Activated CD4-positive, alpha-beta T cell treated with anti-CD3 and anti-CD28 coated beads for 48 hours (primary cell): Measurements from ENCODE around the gene FAM47E.

ENCODE experiments used
- DNase-seq: peaks from one replicate; pipeline ENCODE4 v3.0.0-alpha.2; 2020

FAM47E gene

DNA sequence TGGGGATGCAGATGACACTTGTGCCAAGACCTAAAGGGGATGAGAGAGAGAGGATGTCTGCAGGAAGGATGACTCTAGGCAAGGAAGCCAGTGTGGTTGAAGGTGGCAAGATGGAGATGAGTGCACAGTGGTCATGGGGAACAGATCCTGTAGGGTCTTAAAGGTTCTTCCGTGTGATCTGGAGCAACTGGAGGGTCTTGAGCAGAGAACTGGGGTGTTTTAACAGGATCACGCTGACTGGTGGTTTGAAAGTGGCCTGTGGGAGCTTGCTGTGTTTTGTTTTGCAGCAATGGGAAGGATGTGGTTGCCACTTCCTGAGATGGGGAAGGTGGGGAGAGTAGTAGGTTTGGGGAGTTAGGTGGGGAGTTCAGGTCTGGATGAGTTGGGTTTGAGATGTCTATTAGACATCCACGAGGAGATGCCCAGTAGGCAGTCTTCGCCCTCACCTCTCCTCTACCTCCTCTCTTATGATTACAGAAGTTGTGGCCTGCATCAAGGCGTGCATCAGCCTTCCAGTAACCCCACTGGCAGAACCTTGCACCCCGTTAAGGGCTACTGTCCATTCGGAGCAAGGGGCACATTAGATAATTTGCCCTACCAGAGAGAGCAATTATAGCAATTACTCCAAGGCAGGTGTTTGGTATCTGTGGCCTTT is 53.6 kb downstream of the FAM47E start:
- peak; percentile 19 for DNase-seq

DNA sequence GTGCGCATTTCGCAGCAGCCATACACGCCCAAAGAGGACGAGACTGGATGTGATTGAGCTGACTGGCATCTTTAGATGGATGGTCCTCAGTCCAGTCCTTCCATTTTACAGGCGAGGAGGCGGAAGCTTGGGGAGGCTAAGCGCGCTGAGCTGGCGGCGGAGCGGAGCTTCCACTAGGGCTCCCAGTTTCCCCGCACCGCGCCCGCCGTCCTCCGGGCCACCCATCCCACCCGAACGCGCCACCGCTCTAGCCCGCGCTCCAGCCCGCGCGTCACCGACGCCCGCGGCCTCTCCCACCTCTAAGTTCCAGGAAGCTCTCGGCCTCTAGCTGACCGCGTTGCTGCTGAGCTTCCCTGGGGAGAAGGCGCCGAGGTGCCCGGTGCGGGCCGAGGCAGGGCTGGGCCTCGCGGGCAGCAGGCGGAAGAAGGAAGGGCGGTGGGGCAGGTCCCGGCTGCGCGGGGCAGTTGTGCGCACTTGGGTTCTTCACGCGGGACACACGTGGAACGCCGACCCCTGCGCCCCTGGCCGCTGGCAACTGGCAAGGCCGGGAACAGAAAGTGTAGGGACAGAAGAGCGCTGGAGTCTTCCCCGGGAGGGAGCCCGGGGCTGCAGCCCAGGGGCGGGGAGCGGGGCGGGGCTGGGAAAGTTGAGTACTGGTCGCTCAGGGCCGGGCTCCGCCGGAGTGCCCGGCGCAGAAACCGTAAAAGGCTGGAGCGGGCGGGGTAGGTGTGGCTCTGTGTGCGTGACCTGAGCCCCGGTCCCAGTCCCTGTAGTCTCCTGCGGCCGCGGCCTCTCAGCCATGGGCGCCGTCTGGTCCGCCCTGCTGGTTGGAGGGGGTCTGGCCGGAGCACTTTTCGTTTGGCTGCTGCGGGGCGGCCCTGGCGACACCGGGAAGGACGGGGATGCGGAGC is 54.7 kb downstream of the FAM47E start, which contains the start of gene STBD1:
STBD1 (plus strand) TSS at position 763 of the 911 bp plus-strand sequence; CDS start at position 800, 37 bp downstream.
- DNase-seq: peak; percentile 35

DNA sequence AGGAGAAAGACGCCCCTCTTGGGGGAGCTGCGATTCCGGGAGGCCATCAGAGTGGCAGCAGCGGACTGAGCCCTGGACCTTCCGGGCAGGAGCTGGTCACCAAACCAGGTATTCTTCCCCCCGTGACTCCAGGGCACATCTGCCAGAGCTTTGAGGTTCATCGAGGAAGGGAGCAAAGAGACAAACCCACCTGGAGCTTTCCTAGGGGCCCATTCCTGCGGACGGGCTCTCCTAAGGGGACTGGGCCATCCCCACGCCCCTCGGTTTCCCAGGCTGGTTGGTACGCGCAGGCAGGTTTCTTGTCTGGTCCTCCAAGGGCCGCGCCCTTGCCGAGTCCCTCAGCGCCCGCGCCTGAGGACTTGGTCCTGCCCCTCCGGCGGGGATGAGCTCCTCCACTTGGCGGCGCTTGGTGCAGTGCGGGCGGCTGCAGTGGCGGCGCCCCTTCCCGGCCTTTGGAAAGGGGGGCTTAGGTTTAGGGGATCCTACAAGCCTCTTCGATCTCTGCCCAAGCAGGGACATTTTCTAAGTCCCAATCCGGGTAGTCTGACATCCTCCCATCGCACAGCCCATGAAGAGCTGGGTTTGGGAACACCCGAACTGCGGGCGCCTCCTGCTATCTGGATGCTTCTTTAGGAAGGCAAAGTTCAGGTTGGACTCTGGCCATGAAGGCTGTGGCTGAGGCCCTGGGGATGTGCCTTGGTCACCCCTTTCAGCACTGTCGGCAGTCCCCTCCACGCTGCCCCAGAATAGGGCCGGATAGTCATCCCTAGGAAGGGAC is 55.5 kb downstream of the FAM47E start:
- DNase-seq: peak; percentile 45

DNA sequence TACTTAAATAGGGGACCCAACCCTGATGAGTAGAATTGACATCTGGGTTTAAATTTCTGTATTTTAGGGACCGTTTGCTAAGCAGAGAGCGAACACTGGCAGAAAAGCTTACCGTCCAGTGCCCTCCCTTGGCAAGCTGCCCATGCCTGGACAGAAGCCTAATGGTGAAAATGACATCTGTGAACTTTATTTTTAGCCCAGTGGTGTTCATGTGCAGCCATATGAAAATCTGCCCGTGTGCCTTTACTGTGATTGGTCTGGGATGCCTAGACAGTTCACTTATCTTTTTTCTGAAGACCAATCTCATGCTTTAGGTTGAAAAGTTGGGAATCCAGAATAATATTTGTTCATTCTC is 56.1 kb downstream of the FAM47E start:
- DNase-seq: no peak

DNA sequence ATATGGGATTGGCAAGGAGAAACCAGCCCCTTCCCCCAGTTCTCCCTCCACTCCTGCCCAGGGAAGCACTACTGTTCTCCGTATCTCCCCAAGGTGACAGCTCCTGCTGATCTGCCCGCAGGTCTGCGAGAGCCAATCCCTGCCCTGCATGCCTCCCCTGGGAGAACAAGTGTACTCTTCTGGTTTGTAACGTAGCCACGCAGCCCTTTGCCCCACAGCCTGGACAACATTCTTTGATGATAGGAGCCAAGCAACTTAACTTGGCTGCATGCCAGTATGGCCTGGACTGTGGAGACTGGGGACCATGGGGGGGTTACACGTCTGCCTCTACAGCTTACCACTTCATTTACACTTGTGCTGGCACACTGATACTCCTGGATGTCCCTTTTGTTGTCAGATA is 57.0 kb downstream of the FAM47E start:
- DNase-seq: no peak

DNA sequence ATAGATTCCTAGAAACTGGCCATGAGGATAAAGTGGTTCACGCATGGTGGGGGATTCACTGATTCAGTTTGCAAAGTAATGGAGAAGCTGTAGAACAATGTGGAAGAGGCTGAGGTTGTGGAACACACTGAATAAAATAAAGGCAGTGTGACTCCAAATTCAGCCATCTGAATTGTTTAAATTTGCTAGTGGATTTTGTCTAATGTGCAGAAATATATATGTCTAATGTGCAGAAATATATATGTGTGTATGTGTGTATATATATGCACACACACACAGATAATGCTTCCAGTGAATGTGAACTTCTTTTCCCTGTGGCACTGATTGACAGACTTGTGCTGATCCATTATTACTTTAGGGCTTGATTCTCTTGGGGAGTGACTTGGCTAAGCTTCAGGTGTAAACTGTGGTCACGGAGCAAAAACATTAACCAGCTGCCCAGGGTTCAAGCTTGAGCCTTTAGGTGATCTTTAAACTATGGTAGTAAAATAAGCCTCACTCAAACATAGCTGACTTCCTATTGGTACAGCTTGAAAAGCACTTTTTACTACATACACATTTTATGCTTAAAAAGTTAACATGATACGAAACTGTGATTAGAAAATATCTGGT is 58.5 kb downstream of the FAM47E start:
- no peak for DNase-seq

DNA sequence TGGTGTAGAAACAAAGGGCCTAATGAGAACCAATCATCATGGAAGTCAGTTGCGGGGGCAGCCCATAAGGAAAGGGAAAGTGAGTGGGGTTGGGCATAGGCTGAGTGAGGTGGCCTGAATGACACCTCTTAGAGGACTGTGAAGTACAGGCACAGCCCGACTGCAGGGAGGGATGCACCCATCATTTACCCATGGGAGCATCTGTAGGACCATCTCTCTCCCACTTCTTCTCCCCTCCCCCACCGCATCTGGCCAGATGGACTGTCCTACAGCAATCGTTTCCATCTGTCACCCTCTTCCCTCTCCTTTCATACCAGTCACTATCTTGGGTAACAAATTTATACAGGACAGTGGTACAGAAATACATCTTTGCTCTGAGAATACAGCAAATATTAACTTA is 59.2 kb downstream of the FAM47E start:
- DNase-seq: no peak

DNA sequence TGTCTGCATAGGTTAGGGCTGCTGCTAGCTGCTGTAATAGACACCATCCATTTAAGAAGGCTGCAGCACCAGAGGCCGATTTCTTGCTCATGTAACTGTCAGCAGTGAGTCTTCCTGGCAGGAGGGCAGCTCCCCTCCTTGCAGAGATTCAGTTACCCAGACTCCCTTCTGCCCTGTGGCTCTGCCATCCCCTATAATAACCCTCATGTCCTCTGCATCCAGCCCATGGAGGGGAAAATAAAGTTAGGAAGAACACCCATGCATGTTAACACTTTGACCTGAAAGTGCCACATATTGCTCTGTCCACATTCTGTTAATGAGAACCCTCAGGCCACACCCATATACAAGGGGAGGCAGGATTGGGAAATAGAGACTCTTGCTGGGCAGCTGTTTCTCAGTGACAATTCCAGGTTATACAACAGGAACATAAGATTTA is 60.4 kb downstream of the FAM47E start:
- DNase-seq: no peak

DNA sequence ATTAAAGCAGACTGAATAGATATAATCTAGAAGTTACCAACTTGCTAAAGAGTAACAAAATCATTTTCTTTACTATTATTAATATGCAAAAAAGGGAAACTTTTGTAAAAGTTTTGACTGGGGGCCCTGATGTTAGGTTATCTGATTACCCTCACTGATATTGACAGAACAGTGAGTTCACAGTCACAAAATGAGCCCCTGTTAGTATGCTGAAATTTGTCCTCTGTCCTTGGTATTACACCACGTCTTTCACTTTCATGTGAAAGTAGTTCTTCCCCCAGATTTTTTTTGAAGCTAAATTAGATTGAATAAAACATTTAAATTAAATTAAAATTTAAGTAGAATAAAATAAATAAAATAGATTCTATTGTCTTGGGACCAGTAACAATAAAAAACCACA is 60.9 kb downstream of the FAM47E start:
- DNase-seq: no peak

DNA sequence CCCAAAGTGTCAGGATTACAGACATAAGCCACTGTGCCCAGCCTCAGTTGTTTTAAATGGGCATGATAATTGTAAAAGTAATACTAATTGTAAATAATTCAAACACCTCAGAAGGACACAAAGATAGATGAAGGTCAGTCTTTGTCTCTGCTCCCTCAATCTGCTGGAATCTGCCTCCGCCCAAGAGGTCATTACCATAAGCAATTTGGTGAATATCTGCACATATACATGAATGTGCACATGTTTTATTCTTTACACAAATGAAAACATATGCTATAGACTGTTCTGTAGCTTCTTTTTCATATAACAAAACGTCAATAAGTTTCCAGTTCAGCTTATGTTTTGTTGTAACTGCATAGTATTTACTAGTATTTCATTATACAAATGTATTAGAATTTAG is 62.0 kb downstream of the FAM47E start:
- DNase-seq: no peak

DNA sequence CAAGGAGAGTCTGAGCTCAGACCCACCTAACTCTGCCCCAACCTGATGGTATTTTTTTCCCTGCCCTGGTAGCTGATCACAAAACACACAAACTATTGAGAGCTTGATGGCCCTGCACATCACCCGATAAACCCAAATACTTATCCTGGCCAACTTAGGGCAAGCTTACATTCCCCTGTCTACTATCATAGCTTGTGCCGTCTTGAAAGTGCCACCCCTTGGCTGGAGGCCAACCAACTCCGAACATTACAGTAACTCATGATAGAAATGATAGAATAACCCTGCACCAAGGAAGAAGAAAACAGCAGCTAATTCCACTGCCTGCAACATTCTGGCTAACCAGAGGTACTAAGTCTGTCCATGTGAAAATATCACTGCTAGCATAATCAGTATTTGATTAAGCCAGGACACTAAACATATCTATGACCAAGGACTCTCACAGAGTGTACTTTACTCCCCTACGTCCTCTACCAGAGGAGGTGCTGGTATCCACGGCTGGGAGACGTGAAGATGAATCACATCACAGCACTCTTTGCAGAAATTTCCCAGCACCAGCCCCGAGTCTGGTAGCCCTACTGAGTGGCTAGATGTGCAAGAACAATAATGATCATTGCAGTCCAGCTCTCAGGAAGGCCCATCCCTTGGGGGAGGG is 63.9 kb downstream of the FAM47E start:
- DNase-seq: no peak

DNA sequence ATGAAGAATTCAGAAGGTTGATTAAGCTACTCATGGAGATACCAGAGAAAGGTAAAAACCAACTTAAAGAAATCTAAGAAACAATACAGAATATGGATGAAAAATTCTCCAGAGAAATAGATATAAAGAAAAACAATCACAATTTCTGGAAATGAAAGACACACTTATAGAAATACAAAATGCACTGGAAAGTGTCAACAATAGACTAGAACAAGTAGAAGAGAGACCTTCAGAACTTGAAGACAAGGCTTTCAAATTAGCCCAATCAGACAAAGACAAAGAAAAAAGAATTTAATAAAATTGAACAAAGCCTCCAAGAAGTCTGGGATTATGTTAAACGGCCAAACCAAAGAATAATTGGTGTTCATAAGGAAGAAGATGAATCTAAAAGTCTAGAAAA is 64.6 kb downstream of the FAM47E start:
- no peak for DNase-seq

DNA sequence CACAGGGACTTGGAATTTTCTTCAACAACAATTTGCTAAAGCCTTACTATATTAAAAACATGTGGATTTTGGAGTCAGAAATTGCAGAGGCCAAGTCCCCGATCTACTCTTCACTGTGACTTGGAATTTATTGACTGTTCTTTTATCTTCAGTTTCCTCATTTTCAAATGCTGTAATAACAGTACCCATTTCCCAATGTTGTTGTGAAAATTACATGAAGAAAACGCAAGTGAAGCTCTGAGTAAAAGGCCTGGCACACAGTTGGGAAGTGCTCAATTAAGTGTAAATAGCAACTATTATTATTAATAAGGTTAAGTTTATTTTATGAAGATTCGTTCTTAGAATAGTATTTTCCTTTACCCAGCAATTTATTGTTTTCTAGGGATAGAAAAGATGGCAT is 70.7 kb downstream of the FAM47E start:
- no peak for DNase-seq

DNA sequence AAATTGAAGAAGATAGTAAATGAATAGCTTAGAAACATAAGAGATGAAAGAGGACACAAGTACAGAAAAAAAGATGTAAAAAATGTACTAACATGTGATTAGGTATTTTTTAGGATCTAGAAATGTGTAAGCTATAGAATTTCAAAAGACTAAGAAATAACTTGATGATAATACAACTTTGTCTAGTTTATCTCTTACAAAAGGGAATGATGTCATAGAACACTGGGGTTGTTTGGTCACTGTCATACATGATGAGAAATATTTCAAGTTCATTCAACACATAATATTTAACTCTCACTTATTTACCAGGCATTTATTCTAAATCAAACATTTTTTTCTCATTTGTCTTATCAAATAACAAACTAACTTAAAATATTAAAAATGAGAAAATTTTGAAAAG is 73.6 kb downstream of the FAM47E start:
- no peak for DNase-seq

DNA sequence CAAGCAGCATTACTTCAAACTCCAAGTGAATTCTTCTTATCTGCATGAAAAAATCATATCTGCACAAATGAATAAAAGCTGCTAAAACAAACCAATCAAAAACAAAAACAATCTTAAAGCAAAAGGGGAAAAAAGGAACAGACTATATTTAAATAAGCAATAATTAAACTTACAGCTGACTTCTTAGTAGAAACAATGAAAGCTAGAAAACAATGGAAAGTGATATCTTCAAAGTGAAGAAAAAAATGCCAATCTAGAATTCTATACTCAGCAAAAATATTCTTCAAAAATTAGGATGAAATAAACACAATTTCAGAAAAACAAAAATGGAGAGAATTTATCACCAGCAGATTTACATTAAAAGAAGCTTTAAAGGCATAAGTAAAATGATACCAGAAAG is 75.0 kb downstream of the FAM47E start:
- no peak for DNase-seq
